ENCODE data around the gene MTA2. TPM values are rescaled to one million over a fixed set of nuclear protein-coding genes. Genes with fewer than 3 reads are reported as not detected.

MTA2 gene
- total and polyA plus RNA-seq, 2 of the 8 experiments (the other 6 are each of a cell fraction or from before 2014, with no cell fraction given), result 25.7 to 114 TPM

DNA sequence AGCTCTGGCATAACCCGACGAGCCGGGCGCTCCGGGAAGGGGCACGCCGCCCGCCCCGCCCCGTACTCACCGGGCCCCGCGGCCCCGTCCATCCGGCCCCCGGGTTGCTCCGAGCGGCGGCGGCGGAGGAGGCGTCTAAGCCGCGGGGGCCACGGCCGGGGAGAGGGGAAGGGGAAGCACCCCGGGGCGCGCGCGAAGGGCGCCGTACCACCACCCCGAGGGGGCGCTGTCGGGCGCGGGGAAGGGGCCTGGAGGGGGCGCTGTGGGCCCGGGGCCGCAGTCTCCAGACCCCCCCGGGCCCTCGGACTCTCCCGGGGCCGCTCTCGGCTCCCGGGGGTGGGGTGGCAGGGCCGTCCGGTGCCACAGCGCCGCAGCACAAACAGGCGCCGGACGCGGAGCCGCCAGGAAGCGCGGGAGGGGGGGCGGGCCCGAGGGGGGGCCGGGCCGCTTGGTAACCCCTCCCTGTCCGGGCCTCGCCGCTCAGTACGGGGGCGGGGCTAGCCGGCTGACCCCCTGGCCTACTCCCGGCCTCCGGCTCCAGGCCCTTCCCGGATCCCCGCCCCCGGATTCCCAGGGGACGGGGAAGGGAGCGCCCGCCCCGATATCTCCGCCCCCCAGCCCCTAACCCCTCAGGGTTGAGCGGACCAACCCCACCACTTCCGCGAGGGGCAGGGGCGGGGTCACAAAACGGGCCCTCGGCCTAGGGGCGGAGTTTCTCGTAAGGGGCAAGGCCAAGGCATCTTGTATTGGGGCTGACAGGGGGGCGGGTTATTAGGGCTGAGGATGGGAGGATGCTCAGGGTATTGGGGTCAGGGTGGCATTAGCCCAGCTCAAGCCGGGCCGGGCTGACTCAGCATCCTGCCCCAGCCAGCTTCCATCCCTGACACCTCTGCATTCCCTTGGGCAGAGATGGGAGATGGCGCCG, 11.0 kb upstream of the MTA2 start, which contains the start of the genes EML3 and ROM1 (continued):
- TF ChIP-seq RXRA (IDR thresholded peaks at IDR 0.05; ENCODE audit: insufficient read depth, low read depth, low read length) (0 out of 2 replicates have a peak, but pooled peaks have one; percentile 40), KDM5A (IDR thresholded peaks at IDR 0.05; ENCODE audit: low read length) (no peak), ATF2 (IDR thresholded peaks at IDR 0.05; ENCODE audit: low read length) (no peak), RFX5 (IDR thresholded peaks at IDR 0.05; ENCODE audit: borderline replicate concordance, low read depth, low read length) (no peak), KDM4A (IDR thresholded peaks at IDR 0.05; ENCODE audit: low read depth, low read length, severe bottlenecking) (peak; percentile 37), CBX5 (IDR thresholded peaks at IDR 0.05; ENCODE audit: low read depth, low read length) (no peak), SIN3A (conservative IDR thresholded peaks at IDR 0.05 in 1 of 2, IDR thresholded peaks at IDR 0.05 in 1 of 2; ENCODE audit: low read depth in 1 of 2, low read length in 2 of 2) (no peak), NANOG (IDR thresholded peaks at IDR 0.05; ENCODE audit: insufficient read depth, low read depth, low read length, poor library complexity, severe bottlenecking) (no peak), NRF1 (IDR thresholded peaks at IDR 0.05; ENCODE audit: low read depth, low read length) (no peak), BACH1 (IDR thresholded peaks at IDR 0.05; ENCODE audit: low read length) (peak; percentile 38; the same call in 1 of the 2 replicates)
- TF ChIP-seq, protein P1, sequence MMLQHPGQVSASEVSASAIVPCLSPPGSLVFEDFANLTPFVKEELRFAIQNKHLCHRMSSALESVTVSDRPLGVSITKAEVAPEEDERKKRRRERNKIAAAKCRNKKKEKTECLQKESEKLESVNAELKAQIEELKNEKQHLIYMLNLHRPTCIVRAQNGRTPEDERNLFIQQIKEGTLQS (IDR thresholded peaks at IDR 0.05; ENCODE audit: insufficient read depth, low read depth, low read length), result peak; percentile 65

All from H1 (cell line).